OCI-LY3 (cell line): ENCODE results near the gene RSPH3.

ENCODE experiments used
- EZH2phosphoT487 ChIP-seq: fragments of 200-600 bp; shearing (Covaris generic); IDR thresholded peaks from 2 replicates; pipeline ENCODE4 v1.6.1; 2018; ENCODE audit warnings: antibody characterized with exemption, mixed run types, low read depth
- TF ChIP-seq, protein P1 (sequence below): fragments of 200-600, 300-600 bp; sonication (generic); IDR thresholded peaks from 2 replicates; pipeline ENCODE4 v1.5.1; 2014; ENCODE audit warnings: antibody characterized with exemption, low read length, low read depth

DNA sequence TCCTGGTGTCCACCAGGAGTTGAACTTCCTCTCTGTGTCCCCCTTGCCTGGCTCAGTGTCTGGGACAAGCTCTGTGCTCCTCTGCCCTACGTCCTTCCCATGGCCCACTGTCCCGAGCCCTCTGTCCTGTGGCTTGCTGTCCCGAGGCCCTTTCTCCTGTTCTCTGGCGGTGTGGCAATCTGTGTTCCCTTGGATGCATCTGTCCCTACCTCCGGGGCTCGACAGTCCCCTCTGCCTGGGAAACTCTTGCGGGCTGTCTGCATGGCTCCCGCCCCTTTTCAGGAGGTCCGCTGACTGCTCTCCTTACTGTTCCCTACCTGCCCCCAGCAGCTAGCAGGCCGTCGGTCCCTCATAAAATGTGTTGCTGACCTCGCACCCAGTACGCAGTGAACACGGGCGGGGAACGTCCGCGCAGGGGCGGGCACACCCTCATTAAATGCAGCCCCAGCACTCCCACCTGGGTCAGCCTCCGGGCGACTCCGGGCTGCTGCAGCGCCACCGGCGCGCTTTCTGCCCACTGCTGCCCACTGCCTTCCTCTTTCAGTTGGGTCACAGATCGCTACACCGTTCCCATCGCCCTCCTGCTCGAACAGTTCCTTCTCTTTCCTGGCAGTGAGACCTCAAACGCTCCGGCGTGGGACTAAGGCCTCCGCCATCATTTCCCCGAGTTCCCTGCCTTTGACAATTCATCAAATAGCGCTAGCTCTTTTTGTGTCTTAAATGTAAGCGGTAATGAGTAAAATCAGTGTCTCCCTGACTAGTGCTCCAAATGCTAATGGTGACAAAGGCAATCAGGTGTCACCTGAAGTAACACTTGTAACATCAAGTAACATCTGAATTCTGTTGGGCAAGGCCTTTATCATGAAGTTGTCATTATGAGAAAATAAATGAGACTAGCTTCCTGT lies 60.5 kb downstream of the RSPH3 start:
- TF ChIP-seq, protein P1, sequence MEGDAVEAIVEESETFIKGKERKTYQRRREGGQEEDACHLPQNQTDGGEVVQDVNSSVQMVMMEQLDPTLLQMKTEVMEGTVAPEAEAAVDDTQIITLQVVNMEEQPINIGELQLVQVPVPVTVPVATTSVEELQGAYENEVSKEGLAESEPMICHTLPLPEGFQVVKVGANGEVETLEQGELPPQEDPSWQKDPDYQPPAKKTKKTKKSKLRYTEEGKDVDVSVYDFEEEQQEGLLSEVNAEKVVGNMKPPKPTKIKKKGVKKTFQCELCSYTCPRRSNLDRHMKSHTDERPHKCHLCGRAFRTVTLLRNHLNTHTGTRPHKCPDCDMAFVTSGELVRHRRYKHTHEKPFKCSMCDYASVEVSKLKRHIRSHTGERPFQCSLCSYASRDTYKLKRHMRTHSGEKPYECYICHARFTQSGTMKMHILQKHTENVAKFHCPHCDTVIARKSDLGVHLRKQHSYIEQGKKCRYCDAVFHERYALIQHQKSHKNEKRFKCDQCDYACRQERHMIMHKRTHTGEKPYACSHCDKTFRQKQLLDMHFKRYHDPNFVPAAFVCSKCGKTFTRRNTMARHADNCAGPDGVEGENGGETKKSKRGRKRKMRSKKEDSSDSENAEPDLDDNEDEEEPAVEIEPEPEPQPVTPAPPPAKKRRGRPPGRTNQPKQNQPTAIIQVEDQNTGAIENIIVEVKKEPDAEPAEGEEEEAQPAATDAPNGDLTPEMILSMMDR, result 0 out of 2 replicates have a peak, but pooled peaks have one; percentile 12
- no peak for TF ChIP-seq EZH2phosphoT487
